HS-5 (cell line): ENCODE measurements around the gene UBE2QL1.
A peak's percentile ranks its signal among the peaks of the same experiment; 100 is the strongest.
"Not testable (repeated sequence)": the region's sequence is repeated elsewhere in the genome, so short reads cannot be mapped to it uniquely, and the experiment has no call there.

Experiments used
- DNase-seq: peaks from one replicate; pipeline ENCODE4 v3.0.0-alpha.2; 2012; ENCODE audit warnings: low read depth

The UBE2QL1 gene

DNA sequence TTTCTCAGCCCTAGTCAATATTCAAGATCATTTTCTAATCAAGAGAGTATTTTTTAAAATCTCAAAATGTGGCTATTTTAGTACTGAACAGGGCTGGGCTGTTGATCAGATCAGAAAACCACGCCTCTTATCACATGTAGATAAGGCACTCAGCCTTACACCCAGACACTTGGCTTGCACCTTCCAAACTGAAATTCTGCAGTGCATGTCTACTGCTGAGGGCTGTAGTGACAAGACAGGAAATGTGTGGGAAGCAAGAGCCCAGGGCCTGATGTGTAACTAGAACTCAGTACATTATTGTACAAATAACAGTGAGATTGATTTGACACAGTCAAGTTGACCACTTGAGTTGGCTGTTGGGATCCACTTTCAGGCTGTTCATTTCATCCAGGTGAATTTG lies 48.6 kb downstream of the UBE2QL1 start:
- DNase-seq, result no peak

DNA sequence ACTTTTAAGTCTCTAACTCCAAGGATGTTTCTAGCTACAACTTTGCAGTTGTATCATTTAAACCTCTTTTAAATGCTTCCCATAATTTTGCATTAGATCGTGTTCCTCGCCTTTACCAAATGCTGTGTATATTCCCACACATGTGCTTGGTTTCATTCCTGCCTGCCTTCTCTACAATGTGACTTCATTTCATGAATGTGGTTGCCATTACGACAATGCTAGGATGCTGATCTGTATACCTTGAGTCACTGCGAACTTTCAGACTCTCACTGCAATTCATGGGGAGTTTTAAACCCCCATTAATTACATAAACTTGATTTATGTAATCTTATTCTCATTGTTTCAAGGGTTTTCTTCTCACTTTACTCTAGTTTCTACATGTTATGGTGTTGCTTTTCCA lies 50.3 kb downstream of the UBE2QL1 start:
- no peak for DNase-seq

DNA sequence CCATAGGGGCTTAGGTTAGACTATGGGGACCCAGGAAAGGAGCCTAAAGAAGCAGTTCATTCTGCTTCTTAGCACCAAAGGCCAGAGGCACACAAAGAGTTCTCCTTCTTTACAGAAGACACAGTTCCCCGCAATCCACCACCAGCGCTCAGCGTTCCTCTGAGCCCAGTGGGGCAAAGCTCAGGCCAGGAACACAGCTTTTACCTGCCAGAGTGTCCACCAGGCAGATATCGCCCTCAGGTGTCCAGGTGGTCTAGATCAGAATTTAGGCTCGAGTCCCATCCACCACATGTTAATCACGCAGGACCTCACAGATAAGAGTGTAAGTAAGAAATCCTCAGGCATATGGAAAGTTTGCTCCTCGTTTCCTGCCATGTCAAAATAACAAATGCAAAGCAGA lies 53.0 kb downstream of the UBE2QL1 start:
- DNase-seq, result no peak

DNA sequence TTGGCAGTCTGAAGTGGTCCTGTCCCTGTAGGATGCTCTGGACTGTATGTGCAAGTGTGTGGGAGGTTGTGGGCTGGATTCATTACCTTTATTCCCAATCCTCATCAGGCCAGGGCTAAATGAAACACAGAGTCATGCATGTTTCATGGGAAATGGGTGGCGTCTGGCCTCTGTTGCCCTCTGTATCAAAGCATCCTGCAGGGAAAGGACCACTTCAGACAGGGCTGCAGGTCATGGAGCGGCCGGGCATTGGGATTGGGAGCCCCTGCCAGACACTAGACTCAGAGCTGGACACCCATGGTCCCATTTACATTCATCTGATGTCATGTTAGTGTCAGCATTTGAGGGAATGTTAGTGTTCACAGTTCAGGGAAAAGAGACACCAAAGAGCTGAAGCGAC lies 53.8 kb downstream of the UBE2QL1 start:
- no peak for DNase-seq

DNA sequence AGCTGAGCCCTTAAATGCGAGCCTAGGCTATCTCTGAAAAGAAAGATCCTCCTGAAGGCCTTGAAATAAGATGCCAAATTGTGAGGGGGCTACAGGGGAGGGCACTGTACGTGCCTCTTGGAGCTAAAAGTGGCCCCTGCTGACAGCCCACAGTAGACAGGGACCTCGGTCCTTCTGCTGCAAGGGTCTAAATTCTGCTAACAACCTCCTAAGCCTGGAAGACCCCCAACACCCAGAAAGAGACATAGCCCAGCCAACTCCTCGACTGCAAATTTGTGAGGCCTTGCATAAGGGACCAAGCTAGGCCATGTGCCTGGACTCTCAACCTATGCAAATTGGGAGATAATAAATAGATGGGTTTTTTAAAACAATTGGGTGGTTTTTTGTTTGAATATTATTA lies 54.7 kb downstream of the UBE2QL1 start:
- DNase-seq, result no peak

DNA sequence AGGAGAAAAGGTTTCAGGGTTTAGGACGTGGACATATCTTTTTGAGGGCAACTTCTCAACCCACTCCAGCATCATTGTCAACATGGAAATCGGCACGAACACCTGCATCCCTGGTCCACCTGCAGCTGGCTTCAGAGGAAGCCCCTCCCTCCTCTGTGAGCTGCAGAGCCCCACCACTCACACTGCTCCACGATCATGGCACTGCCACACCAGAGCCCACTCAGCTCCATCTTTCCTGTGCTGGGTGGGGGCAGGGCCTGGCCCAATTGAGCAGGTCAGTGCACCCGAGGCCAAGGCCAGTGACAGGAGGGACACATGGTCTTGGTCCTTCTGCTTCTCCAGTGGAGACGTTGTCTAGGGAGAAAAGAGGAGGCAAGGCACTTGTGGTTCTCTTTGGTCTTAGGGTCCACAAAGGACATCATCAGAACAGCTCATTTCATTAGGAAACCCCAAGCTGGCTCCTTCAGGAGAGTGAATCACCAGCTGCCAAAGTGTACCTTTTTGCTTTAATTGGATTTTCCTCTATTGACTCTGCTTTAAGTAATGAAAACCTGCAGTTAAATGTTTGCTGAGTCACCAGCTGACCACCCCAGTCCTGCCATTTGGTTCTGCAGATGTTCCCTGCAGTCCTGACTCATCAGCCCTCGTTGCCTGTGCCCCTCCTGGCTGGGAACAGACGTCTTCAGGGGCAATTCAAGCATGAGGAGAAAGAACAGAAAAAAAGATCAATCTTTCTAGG lies 56.2 kb downstream of the UBE2QL1 start:
- peak; percentile 97 for DNase-seq

DNA sequence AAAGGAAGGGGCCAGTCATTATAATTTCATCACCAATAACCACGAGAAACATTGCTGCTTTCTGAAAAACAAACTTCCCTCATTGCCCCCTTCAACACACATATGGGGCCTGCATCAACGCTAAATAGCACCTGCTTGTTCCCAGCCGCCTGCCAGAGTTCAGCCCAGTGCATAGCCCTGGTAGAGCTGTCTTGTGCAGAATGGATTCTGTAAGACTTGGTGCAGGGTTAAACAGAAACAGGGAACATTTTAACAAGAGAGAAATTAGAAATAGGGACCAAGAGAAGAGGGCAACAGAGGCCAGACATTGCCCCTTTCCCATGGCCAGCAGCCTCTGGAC lies 56.7 kb downstream of the UBE2QL1 start:
- DNase-seq, result no peak

DNA sequence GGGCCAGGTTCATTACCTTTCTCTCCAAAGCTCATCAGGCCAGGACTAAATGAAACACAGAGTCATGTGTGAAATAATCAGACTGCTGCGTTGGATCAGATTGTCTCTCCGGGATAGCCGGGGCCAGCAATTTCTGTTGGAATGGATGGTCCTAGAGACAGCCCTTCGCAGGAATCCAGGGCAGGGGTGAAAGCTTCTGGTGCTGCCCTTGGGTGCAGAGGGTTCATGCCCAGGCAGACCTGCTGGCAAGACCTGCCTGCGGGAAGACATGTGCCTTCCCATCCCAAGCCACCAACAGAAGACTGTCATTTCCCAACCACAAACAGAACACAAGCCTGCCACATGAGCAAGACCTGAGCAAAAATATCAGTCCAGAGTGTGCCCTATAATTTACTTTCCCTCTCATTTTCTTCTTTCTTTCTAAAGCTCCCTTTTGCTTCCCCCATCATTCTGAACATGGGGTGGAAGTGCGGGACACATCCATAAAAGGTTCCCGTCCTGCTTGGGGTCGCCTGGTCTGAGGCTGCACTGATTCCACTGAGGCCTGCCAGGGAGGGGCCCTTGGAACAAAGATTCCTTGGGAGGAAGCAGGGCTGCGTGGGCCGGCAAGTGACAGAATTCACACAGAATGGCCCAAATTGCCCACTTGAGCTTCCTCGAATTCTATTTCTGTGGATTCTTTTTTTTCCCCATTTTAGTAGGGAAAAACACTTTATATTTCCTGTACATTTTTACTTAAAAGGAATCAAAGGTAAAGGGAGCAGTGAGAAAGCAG lies 57.3 kb downstream of the UBE2QL1 start:
- no peak for DNase-seq

DNA sequence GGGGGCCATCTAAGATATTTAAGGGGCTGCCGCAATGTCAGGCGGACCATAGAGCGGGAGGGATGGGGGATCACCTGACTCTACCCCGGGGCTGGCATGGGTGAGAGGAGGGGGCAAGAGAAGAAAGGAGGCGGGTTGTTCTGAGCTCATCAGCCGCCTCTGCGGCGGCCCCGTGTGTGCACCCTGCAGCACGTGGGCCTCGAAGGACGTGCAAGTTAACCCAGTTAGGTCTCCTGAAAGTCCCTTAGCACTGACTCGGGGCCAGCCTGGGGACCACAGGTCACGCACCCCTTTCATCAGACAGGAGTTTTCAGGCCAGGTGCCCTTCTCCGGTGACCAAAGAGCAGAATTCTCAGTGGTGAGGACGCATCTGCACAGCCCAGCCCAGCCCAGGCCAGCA lies 58.0 kb downstream of the UBE2QL1 start:
- DNase-seq, result no peak

DNA sequence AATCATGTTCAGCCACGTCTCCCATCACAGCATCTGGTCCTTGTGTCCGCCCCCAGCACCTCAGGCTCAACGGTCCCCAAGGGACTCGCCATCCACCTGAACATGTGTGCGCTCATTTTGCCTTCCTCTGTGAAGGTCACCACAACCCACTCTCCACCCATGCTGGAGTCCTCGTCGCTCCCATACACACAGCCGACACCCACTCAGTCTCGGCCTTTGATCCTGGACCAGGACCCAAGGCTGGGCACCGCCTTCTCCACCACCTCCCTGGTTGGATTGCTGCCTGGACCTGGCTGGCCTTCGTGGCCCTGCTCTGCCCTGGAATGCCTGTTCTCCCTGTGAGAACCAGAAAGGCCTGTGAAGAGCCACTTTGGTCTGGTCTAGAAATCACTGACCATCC lies 60.3 kb downstream of the UBE2QL1 start:
- no peak for DNase-seq

DNA sequence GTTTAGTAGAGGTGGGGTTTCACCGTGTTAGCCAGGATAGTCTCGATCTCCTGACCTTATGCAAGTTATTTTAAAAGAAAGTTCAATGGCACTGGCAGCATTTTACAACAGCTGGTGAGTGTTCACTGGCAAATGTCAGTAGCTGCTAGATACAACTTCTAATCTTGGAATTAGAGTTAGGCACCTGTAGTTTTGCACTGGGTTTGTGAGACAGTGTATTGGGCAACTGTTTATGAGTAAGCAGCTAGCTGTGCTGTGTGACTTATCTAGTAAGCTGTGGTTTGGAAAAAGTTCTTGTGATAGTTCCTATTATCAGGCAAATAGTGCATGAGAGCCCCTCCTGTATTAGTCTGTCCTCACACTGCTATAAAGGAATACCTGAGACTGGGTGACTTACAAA lies 61.5 kb downstream of the UBE2QL1 start:
- peak; percentile 44 for DNase-seq

DNA sequence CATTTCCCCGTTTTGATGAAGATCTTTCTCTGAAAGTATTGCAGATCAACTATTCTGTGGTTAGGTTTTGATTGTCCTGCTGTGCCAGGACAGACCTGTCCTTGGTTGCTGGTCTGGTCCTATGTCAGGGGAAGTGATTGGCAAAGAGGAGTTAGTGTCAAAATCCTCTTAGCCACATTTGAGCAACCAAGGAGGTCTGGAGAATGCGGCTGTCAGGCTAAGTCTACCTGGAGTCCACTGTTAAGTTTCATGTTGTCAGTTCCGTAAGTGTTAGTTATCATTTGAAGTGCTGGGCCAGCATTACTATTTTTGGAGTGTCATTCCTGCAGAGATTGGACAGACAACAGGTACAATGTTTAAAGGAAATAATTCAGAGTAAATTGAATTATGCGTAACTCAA lies 62.3 kb downstream of the UBE2QL1 start:
- DNase-seq, result no peak

DNA sequence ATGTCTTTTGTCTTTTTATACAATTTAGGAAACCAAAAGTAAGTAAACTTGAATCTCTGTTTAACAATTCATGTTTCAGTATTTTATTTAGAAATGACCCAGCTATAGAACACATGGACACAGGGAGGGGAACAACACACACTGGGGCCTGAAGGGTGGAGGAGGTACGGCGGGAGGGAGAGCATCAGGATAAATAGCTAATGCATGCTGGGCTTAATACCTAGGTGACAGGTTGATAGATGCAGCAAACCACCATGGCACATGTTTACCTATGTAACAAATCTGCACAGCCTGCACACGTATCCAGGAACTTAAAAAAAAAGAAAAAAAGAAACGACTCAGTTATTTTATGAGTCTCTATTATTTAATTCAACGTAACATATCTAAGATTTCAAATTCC lies 67.2 kb downstream of the UBE2QL1 start:
- not testable (repeated sequence) for DNase-seq

DNA sequence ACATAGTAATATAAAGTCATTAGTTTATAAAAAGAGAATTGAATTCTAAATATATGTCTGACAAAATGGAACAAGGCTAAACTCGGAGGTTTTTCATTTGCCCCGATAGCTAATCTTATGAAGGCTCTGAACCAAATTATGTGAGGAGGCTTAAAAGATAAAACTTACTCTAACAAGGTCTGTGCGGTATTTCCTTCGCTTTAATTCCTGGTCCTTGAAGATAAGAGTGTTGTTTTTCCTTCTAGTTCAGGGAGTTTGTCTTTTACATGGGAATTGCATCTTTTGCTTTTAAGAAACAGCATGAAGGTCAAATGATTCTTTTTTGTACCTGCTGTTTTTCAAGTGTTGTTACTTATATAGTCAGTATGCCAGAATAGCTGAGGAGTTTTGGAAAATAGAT lies 68.2 kb downstream of the UBE2QL1 start:
- DNase-seq, result no peak

DNA sequence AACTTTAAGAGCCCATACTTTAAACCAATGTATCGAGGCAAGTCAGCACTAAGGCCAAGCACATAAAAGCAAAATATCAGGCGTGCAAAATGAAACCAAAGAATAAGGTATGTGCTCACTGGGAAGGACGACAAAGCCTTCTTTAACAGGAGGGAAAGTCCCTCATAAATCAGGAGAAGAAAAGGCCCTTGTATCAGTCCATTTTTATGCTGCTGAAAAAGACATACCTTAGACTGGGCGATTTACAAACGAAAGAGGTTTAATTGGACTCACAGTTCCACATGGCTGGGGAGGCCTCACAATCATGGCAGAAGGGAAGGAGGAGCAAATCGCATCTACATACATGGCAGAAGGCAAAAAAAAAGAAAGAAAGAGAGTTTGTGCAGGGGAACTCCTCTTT lies 68.9 kb downstream of the UBE2QL1 start:
- no peak for DNase-seq

DNA sequence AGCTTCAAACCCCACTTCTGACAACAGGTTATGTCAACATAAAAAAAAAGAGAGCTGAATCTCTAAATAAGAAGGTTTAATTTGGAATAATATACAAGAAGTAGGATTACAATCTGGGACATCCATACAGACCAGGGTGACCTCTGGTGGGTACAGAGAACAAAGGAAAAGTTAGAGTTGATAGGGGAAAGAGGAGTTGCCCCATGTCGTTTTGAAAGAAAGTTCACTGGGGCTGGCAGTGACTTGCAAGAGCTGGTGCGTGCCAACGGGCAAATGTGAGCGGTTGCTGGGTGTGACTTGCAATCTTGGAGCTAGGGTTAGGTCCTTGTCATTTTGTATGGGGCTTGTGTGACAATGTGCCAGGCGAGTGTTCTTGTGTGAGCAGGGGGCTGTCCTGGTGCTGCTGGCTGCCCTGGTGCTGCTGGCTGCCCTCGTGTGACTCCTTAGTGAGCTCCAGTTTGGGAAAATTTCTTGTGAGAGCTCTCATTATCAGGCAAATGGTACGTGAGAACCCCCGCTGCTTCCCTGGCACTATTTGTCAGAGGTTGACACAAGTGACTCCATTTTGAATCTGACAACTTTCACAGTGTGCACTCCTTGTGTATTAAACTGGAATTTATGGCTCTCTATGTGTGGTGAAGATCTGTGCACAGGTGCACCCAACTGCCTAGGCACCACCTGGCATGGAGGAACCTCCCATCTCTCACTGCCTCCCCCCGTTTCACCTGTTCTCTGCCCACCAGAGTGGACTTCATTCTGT lies 69.8 kb downstream of the UBE2QL1 start:
- no peak for DNase-seq

DNA sequence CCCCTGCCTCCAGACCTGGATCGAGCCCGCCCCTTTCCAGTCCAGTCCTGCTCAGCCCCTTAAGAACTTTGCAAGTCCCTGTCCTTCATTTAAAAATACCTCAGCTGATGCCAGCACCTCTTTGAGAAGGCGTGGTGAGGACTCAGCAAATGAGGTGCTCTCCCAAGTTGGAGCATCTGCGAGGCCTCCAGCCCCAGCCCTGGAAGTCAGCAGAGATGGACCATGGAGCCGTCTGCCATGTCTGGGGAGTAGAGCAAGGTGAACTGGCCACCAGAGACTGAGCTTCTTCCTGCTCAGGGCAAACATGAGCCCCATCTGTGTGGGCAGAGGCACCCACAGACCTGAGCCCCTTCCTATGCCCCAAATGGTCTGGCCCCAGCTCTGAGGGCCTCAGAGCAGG lies 71.5 kb downstream of the UBE2QL1 start:
- no peak for DNase-seq

DNA sequence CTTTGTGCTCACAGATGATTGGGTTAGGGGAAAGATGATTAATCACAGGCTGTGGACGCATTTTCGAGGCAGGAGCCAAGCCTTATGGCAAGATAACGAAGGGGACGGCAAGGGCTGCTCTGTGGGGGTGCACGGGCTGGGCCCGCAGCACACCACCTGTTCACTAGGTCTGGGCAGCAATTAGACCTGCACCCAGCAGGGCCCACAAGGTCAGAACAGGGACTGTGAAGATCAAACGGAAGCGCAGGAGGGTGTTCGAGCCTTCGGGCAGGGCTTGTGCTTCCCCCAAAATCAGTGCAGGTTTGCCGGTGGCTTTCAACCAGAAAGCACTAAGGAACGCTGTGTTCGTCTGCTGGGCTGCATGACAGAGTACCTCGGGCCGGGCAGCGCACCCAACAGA lies 73.7 kb downstream of the UBE2QL1 start:
- no peak for DNase-seq

DNA sequence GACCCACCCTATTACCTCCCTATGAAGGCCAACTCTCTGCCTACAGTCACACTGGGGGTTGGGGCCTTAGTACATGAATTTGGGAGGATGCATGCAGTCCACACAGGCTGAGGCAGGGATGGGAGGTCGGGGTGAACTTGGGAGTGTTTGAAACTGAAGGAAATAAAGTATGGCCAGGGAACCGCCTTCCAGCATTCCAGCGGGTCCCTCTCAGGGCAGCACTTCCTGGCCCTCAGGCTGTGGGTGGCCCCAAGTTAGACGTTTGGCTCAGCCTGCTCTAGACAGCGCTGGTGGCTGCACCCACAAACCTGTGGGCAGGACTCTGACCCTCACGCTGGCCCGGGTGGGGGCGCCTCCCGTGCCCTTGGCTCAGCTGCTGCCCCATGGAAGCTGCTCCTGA lies 74.3 kb downstream of the UBE2QL1 start:
- DNase-seq, result no peak

DNA sequence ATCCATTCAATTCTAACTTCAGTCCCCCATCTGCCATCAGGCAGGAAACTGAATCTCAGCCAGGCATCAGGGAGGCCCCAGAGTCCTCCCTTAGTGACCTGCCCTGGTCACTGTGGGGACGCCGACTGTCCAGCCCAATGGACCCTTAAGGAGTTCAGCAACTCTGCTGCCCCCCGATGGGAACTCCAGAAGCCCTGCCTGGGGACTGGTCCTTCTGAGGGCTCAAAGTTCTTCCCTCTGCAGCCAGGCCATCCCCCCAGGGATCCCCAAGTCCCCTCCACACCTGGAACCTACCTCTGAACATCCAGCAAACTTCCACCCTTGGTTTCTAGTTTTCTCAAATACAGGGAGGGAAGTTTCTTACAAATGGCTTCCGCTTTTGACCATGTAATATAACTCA lies 76.8 kb downstream of the UBE2QL1 start:
- DNase-seq, result no peak

DNA sequence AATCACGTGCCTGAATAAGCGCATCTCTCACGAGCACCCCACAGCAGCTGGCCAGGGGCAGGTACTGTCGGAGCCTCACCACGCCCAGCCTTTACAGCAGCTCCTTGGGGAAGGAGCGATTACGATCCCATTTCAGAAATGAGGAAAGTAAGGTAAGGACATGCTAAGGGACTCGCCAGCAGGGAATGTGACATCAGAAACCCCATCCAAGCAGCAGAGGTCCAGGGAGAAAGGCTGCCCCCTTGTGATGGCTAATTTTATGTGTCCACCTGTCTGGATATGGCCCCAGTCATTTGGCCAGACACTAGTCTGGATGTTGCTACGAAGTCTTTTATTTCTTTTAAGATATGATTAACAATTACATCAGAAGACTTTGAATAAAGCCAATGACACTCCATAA lies 77.3 kb downstream of the UBE2QL1 start:
- DNase-seq, result no peak

DNA sequence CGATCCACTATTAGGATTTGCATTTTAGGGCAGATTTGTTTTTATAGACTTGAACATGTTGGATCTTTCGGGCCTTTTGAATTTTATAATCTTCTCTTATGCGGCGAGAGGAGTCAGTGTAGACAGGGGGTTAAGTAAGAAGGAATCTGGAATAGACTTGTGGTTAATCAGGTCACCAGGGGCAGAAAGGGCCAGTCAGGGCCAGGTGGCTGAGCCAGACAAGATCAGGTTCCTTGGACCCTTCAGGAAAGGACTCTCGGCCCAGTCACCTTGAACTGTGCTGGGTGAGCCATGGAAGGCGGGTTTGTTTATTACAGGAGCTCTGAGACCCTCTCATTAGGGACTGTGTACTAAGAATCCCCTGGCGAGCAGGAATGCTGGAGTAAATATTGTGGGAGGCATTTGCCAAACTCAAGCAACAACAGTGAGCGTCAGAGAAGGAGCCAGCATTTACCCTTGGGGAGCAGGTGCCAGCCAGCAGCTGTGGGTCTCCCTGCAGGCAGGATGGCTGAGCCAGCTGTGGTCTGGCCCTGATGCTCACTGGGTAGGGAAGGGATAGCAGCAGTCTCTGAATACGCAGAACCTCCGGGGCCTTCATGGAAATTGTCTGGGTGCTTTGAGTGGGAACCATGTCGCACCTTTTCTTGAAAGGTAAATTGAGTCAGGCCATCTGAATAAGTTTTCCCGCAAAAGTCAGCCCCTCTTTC lies 79.2 kb downstream of the UBE2QL1 start:
- DNase-seq, result no peak

DNA sequence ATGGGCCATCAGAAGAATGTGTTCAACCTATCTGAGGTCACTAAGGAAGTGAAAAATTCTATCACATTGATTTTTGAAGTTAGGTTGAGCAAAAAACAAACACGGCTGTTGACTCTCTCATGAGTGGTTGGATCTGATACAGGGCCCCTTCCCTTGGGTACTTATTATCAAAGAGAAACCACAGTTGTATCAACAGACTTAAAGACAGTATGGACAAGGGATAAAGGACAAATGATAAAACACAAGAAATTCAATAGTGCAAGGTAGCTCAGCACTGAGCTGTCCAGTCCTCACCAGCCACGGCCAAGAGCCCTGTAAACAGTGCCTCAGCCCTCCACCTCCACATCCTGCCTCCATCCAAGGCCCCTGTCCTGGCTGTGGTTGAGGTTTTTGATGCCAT lies 86.9 kb downstream of the UBE2QL1 start:
- no peak for DNase-seq
